Measurements from ENCODE around the gene ZNF618.

The ZNF618 gene

GRCh38 chr9:114049441-114050225, 173.5 kb downstream of the ZNF618 start:
- no peak for DNase-seq

GRCh38 chr9:114050226-114050568, 174.1 kb downstream of the ZNF618 start:
- no peak for DNase-seq

- no peak for DNase-seq
These were observed 174.5 kb downstream of the ZNF618 start for GRCh38 chr9:114050646-114051045.

GRCh38 chr9:114051281-114051680, 175.2 kb downstream of the ZNF618 start:
- no peak for DNase-seq

- DNase-seq, result no peak
These were observed 175.6 kb downstream of the ZNF618 start for GRCh38 chr9:114051706-114052105.

- DNase-seq, result no peak
These were observed 177.3 kb downstream of the ZNF618 start for GRCh38 chr9:114053246-114054005.

GRCh38 chr9:114054191-114054690, 178.1 kb downstream of the ZNF618 start:
- DNase-seq, result no peak

- DNase-seq, result no peak
These were observed 179.0 kb downstream of the ZNF618 start for GRCh38 chr9:114055061-114055460.

- no peak for DNase-seq
These were observed 179.8 kb downstream of the ZNF618 start for GRCh38 chr9:114055894-114056293.

- DNase-seq, result no peak
These were observed 180.4 kb downstream of the ZNF618 start for GRCh38 chr9:114056527-114056926.

- DNase-seq, result no peak
These were observed 181.2 kb downstream of the ZNF618 start for GRCh38 chr9:114057161-114057885.

GRCh38 chr9:114058688-114059046, 182.6 kb downstream of the ZNF618 start:
- DNase-seq, result no peak

GRCh38 chr9:114059047-114059803, 183.1 kb downstream of the ZNF618 start:
- no peak for DNase-seq

- DNase-seq, result no peak
These were observed 184.0 kb downstream of the ZNF618 start for GRCh38 chr9:114060070-114060469.

- DNase-seq, result no peak
These were observed 184.6 kb downstream of the ZNF618 start for GRCh38 chr9:114060711-114061110.

GRCh38 chr9:114061292-114061691, 185.2 kb downstream of the ZNF618 start:
- no peak for DNase-seq

GRCh38 chr9:114061830-114062474, 185.8 kb downstream of the ZNF618 start:
- DNase-seq, result no peak

GRCh38 chr9:114065304-114065703, 189.2 kb downstream of the ZNF618 start:
- DNase-seq, result no peak

GRCh38 chr9:114069476-114070187, 193.5 kb downstream of the ZNF618 start:
- DNase-seq, result no peak

- no peak for DNase-seq
These were observed 194.3 kb downstream of the ZNF618 start for GRCh38 chr9:114070188-114071103.
